DOHH2 (cell line): ENCODE measurements around the gene RNF213.

Experiments used
- H3F3A ChIP-seq: fragments of 200-600 bp; sonication (generic), shearing (Covaris generic); 2 replicates; pipeline ENCODE4 v1.6.0; 2016; ENCODE audit warnings: antibody characterized with exemption, mild to moderate bottlenecking; ENCODE audit not compliant: control insufficient read depth, insufficient read depth
- H3K27ac ChIP-seq: fragments of 200-600 bp; sonication (generic); 2 replicates; pipeline ENCODE4 v1.5.1; 2014; ENCODE audit warnings: low read depth, mild to moderate bottlenecking, low read length, moderate library complexity
- H3K27me3 ChIP-seq: fragments of 200-600 bp; sonication (generic); 2 replicates; pipeline ENCODE4 v1.6.1; 2014; ENCODE audit warnings: mild to moderate bottlenecking, low read length, mixed read lengths; ENCODE audit not compliant: control insufficient read depth
- H3K36me3 ChIP-seq: fragments of 200-600 bp; sonication (generic); 2 replicates; pipeline ENCODE4 v1.6.1; 2014; ENCODE audit warnings: mild to moderate bottlenecking, low read length, moderate library complexity, mixed read lengths; ENCODE audit not compliant: control insufficient read depth
- H3K4me1 ChIP-seq: fragments of 200-600 bp; sonication (generic); 2 replicates; pipeline ENCODE4 v1.6.1; 2014; ENCODE audit warnings: mild to moderate bottlenecking, low read length, mixed read lengths; ENCODE audit not compliant: control insufficient read depth
- H3K4me2 ChIP-seq: fragments of 200-600 bp; sonication (generic); 2 replicates; pipeline ENCODE4 v1.6.0; 2014; ENCODE audit warnings: mild to moderate bottlenecking, low read length, moderate library complexity
- H3K4me3 ChIP-seq: fragments of 200-600 bp; sonication (generic); 2 replicates; pipeline ENCODE4 v1.5.1; 2014; ENCODE audit warnings: mild to moderate bottlenecking, low read length, mixed read lengths
- H3K79me2 ChIP-seq: fragments of 200-600 bp; sonication (generic); 2 replicates; pipeline ENCODE4 v1.6.1; 2014; ENCODE audit warnings: mild to moderate bottlenecking, low read length, mixed read lengths; ENCODE audit not compliant: control insufficient read depth
- H3K9me2 ChIP-seq: fragments of 200-600 bp; sonication (generic); replicated peaks from 2 replicates; pipeline ENCODE4 v1.6.1; 2014; ENCODE audit warnings: mild to moderate bottlenecking, low read length, mixed read lengths; ENCODE audit not compliant: control insufficient read depth
- H3K9me3 ChIP-seq: fragments of 200-600 bp; sonication (generic); 2 replicates; pipeline ENCODE4 v1.6.1; 2014; ENCODE audit warnings: antibody characterized with exemption, low read length, mixed read lengths; ENCODE audit not compliant: control insufficient read depth, insufficient read depth
- H4K20me1 ChIP-seq: fragments of 200-600 bp; sonication (generic); 2 replicates; pipeline ENCODE4 v1.6.0; 2014; ENCODE audit warnings: low read depth, mild to moderate bottlenecking, antibody characterized with exemption, low read length, moderate library complexity; ENCODE audit not compliant: control insufficient read depth, insufficient read depth
- CTCF ChIP-seq: fragments of 200-600 bp; sonication (generic); IDR thresholded peaks from one replicate; pipeline ENCODE4 v1.5.1; 2014; ENCODE audit warnings: antibody characterized with exemption, mild to moderate bottlenecking, low read depth, low read length; ENCODE audit not compliant: poor library complexity, severe bottlenecking
- EZH2phosphoT487 ChIP-seq: fragments of 200-600 bp; sonication (generic); IDR thresholded peaks from 2 replicates; pipeline ENCODE4 v1.6.1; 2017; ENCODE audit warnings: borderline replicate concordance, mild to moderate bottlenecking, antibody characterized with exemption, low read length, moderate library complexity, mixed read lengths

The RNF213 gene

GRCh38 chr17:80443498-80443897 lies 182.8 kb downstream of the RNF213 start:
- no peaks in the 10 kb centered on the region for H3K79me2 ChIP-seq
- H3K4me2 ChIP-seq = no peak overlapping the region
- TF ChIP-seq CTCF (no peak), EZH2phosphoT487 (no peak)
- no peaks in the 10 kb centered on the region for H3K36me3 ChIP-seq
- no peak overlapping the region for H3K4me3 ChIP-seq
- no peak overlapping the region for H3K27ac ChIP-seq
- no peaks in the 10 kb centered on the region; the same call in 1 of the 2 replicates for H4K20me1 ChIP-seq
- no peaks in the 10 kb centered on the region for H3K9me2 ChIP-seq
- no peaks in the 10 kb centered on the region for H3K9me3 ChIP-seq
- no peaks in the 10 kb centered on the region for H3K27me3 ChIP-seq
- no peaks in the 10 kb centered on the region for H3F3A ChIP-seq
- no peaks in the 10 kb centered on the region for H3K4me1 ChIP-seq

- Histone ChIP-seq H3K9me3 (no peaks in the 10 kb centered on the region), H4K20me1 (no peaks in the 10 kb centered on the region; the same call in 1 of the 2 replicates), H3K4me2 (no peak overlapping the region), H3F3A (no peaks in the 10 kb centered on the region), H3K4me3 (no peak overlapping the region), H3K27ac (no peak overlapping the region), H3K4me1 (no peaks in the 10 kb centered on the region), H3K27me3 (no peaks in the 10 kb centered on the region), H3K79me2 (no peaks in the 10 kb centered on the region), H3K36me3 (no peaks in the 10 kb centered on the region), H3K9me2 (no peaks in the 10 kb centered on the region)
- TF ChIP-seq CTCF (no peak), EZH2phosphoT487 (no peak)
These were observed 183.4 kb downstream of the RNF213 start for GRCh38 chr17:80443916-80444643.

GRCh38 chr17:80444644-80444979 lies 184.0 kb downstream of the RNF213 start:
- Histone ChIP-seq H3K27ac (no peak overlapping the region), H4K20me1 (no peaks in the 10 kb centered on the region; the same call in 1 of the 2 replicates), H3K9me3 (no peaks in the 10 kb centered on the region), H3K4me3 (no peak overlapping the region), H3K36me3 (no peaks in the 10 kb centered on the region), H3K4me2 (no peak overlapping the region), H3K27me3 (no peaks in the 10 kb centered on the region), H3K4me1 (no peaks in the 10 kb centered on the region), H3F3A (no peaks in the 10 kb centered on the region), H3K9me2 (no peaks in the 10 kb centered on the region), H3K79me2 (no peaks in the 10 kb centered on the region)
- no peak for TF ChIP-seq EZH2phosphoT487
- TF ChIP-seq CTCF = no peak
